Measurements from ENCODE around the gene CHST1.

DNA sequence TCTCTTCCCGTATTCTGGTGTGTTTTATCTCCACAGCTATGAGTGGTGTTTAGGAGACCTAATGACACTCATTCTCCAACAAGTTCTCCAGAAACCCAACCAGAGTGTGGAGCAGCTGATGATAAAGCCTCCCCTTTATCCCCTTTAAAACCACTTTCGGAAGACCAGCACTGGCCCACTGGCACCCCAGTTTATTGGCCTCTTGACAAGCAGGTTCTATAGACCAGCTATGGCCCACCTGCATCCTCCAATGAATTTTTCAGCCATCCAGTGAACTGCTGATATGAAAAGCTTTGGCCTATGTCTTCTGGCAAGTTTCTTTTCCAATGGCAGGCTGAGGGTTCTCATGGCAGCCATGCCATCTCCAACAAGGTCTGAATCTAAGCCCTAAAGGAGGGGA lies 27.4 kb downstream of the CHST1 start:
- TF ChIP-seq, protein P1, sequence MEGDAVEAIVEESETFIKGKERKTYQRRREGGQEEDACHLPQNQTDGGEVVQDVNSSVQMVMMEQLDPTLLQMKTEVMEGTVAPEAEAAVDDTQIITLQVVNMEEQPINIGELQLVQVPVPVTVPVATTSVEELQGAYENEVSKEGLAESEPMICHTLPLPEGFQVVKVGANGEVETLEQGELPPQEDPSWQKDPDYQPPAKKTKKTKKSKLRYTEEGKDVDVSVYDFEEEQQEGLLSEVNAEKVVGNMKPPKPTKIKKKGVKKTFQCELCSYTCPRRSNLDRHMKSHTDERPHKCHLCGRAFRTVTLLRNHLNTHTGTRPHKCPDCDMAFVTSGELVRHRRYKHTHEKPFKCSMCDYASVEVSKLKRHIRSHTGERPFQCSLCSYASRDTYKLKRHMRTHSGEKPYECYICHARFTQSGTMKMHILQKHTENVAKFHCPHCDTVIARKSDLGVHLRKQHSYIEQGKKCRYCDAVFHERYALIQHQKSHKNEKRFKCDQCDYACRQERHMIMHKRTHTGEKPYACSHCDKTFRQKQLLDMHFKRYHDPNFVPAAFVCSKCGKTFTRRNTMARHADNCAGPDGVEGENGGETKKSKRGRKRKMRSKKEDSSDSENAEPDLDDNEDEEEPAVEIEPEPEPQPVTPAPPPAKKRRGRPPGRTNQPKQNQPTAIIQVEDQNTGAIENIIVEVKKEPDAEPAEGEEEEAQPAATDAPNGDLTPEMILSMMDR (IDR thresholded peaks at IDR 0.05; ENCODE audit: insufficient read depth, low read depth, low read length) = no peak
- no peak for TF ChIP-seq EZH2 (IDR thresholded peaks at IDR 0.05; ENCODE audit: insufficient read depth, low read length)

Data from astrocyte (in vitro differentiated cells and primary cell).